AG20443 (cell line): Measurements from ENCODE around the gene CPAMD8.
"Not testable (repeated sequence)": the region's sequence is repeated elsewhere in the genome, so short reads cannot be mapped to it uniquely, and the experiment has no call there.

Source experiments
- DNase-seq: peaks from one replicate; pipeline ENCODE4 v3.0.0; 2012; ENCODE audit warnings: low spot score, mixed read lengths

The CPAMD8 gene

DNA sequence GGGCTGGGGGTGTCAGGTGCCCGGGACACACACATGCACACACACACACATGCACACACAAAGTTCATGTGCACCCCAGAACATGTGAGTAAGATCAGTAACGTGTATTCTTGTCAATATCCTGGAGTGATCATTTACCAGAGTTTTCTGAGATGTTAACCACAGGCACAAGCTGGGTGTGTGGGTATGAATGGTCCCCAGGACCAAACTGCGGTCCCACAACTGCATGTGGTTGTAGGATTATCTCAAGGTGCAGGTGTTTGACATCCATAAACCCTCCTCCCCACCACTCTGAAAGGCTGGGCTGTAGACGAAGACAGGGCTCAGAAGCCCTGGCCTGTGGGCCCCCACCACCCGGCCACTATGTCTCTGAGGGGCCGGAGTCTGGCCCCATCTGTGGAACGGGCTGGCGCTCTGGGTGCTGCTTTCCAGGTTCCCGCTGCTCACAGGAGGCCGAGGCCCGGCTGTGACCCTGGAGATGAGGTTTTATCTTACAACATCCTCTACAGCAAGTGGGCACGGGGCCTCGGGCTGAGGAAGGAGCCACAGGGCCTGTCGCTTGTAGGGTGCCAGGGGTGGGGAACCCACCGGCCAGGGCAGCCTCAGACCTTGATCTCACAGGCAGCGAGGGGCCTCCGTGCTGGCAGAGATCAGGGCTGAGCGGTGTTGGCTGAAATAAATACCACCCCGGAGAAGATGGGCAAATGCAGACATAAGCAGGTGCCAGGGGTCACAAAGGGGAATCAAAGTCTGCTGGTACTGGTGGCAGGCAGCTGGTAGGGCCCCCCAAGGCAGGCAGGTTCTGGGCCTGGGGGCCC lies 133.5 kb downstream of the CPAMD8 start:
- DNase-seq = no peak

DNA sequence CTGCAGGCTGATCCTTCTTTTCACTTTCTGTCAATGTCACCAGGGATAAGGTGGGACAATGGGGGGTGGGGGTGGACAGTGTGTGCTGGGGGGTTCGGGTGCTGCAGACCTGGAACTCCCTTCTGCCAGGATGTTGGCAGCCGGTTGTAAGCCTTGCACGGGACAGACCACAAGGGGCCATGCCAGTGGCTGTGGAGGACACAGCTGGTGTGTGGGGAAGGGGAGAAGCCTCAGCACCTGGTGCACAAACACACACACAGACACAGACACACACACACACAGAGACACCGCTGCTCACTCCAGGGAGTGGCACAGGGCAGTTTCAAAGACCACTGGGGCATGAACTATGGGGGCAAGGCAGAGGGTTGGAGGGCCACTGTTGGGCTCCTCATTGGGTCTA lies 134.2 kb downstream of the CPAMD8 start:
- no peak for DNase-seq

DNA sequence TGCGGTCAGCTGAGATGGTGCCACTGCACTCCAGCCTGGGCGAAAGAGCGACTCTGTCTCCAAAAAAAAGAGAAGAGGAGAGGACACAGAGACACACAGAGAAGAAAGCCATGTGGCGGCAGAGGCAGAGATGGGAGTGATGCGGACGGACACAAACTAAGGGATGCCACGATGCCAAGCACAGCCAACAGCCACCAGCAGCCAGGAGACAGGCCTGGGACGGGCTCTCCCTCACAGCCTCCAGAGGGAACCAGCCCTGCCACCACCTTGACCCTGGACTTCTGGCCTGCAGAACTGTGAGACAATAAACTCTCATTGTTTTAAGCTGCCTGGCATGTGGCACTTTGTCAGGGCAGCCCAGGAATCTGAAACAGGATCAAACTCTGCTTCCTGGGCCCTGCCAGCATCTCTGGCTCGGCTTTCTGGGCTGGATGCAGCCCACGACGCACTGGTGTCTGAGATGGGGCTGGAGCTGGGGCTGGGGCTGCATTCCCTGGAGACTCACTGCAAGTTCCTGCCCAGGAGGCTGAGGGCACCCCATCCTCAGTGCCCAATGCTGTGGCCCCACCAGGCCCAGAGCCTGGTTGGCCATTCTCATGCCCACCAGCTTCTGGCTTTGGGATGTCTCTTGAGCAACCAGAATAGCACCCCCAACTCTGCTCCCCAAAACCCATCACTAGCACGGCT lies 134.8 kb downstream of the CPAMD8 start:
- no peak for DNase-seq

DNA sequence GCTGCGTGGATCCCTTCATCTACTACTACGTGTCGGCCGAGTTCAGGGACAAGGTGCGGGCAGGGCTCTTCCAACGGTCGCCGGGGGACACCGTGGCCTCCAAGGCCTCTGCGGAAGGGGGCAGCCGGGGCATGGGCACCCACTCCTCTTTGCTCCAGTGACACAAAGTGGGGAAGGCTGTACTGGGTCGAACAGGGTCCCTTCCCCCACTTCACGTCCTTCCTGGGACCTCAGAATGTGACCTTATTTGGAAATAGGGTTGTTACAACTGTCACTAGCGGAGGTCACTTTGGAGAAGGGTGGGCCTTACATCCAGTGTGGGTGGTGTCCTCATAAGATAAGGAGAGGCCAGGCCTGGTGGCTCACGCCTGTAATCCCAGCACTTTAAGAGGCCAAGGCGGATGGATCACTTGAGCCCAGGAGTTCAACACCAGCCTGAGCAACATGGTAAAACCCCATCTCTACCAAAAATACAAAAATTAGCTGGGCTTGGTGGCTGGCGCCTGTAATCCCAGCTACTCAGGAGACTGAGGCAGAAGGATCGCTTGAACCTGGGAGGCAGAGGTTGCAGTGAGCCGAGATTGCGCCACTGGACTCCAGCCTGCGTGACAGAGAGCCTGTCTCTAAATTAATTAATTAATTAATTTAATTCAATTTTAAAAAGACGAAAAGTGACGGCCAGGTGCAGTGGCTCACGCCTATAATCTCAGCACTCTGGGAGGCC lies 136.0 kb downstream of the CPAMD8 start:
- no peak for DNase-seq

DNA sequence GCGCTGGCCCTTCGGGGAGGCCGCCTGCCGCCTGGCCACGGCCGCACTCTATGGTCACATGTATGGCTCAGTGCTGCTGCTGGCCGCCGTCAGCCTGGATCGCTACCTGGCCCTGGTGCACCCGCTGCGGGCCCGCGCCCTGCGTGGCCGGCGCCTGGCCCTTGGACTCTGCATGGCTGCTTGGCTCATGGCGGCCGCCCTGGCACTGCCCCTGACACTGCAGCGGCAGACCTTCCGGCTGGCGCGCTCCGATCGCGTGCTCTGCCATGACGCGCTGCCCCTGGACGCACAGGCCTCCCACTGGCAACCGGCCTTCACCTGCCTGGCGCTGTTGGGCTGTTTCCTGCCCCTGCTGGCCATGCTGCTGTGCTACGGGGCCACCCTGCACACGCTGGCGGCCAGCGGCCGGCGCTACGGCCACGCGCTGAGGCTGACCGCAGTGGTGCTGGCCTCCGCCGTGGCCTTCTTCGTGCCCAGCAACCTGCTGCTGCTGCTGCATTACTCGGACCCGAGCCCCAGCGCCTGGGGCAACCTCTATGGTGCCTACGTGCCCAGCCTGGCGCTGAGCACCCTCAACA lies 136.6 kb downstream of the CPAMD8 start:
- no peak for DNase-seq

DNA sequence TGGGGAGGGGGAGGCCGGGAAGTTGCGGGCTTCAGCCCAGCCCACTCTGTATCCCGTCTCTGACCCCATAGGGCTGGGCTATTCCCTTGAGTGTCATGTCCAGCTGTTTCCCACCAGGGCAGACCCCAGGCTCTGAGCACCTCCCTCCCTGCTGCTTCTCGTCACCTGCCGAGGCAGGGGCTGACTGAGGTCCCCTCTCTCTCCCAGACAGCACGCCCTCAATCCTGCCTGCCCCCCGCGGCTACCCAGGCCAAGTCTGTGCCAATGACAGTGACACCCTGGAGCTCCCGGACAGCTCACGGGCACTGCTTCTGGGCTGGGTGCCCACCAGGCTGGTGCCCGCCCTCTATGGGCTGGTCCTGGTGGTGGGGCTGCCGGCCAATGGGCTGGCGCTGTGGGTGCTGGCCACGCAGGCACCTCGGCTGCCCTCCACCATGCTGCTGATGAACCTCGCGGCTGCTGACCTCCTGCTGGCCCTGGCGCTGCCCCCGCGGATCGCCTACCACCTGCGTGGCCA lies 137.2 kb downstream of the CPAMD8 start:
- peak; percentile 24 for DNase-seq

DNA sequence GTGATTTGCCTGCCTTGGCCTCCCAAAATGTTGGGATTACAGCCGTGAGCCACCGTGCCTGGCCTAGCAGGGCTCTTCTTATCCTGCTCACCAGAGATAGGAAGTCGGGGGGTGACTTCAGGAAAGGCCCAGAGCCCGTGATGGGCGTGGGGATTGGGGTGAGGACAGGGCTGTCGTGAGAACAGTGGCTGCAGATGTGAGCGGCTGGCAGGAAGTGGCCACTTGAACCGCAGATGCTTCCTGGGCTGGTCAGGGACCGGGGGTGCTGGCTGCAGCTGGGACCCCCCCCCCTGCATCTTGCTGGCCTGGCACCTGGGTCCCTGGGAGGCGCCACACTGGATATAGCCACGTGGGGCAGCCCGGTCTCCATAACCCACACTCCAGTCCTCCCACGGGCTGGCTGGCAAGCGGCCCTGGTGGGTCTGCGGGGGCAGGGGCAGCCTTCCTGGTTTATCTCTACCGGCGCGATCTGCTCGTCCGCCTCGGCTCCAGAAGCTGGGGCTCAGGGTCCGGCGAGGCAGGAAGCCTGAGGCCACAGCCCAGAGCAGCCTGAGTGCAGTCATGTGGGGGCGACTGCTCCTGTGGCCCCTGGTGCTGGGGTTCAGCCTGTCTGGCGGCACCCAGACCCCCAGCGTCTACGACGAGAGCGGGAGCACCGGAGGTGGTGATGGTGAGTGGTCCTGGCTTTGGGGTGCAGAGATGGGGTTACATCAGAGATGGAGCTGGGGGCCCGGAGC lies 137.8 kb downstream of the CPAMD8 start, which contains the start of gene F2RL3:
Gene F2RL3 (plus strand): TSS at position 371 of the 737 bp plus-strand sequence. CDS start 191 bp downstream, at position 562.
- peak; percentile 56 for DNase-seq

DNA sequence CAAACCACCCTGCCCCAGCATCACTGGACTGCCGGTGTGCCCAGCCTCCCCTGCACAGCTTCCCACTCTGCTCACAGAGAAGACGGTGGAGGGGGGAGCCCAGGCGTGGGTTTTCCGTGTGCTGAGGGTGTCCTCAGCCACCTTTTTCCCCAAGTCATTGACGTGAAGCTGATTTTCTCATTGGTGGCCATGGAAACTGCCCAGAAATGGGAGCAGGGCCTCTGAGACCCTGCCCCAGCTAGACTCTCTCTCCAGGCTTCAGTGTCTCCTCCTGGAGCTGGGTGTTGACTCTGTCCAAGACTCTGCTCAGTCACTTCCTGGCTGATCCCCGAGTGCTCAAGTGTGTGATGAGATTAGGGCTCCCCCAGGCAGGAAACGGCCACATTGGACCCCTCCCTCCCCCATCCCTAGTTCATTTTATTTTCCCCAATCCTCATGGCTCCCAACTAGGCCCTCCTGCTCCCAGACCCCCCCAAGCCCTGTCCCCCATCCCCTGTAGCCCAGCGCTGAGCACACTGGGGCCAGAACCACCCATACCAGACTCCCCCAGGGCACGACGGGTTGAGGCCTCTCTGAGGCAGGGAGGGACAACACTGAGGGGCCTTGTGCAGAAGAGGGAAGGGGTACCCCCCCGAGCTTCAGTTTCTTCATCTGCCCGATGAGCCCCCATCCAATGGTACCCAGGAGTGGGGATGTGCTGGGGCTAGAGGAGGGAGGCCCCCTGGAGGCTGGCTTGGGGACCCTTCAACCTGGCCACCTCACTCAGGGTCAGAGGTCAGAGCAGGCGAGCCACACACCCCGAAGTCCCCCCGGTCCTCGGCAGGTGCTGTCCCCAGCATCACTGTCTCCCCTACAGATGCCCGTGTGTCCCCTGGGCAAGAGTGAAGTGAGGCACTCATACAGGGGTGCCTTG lies 139.0 kb downstream of the CPAMD8 start:
- no peak for DNase-seq

DNA sequence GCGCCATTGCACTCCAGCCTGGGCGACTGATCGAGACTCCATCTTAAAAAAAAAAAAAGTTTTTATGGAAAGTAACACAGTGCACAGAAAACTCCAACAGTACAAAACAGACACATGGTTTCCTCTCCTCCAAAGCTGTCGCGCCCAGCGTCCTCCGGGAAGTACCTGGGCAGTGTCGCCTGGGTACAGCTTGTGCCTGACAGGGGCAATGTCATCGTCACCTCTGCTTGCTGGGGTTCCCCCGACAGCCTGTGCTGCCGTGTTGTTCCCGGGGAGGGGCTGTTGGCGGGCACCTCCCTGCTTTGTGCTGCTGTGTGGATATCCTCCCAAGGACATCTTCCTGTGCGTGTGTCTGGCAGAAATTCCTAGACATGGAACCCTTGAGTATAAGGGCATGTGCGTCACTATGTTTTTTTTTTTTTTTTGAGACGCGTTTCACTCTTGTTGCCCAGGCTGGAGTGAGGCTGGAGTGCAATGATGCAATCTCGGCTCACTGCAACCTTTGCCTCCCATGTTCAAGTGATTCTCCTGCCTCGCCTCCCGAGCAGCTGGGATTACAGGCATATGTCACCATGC lies 140.2 kb downstream of the CPAMD8 start:
- DNase-seq = peak; percentile 68

DNA sequence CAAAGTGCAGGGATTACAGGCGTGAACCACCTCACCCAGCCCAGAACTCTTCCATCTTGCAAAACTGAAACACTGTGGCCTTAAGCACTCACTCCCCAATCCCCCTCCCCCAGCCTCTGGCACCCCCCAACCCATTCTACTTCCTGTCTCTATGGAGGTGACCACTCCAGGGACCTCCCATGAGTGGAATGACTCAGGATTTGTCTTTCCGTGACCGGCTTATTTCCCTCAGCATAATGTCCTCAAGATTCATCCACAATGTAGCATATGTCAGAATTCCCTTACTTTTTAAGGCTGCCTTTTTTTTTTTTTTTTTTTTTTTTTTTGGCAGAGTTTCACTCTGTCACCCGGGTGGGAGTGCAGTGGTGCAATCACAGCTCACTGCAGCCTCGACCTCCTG lies 141.4 kb downstream of the CPAMD8 start:
- DNase-seq = no peak

DNA sequence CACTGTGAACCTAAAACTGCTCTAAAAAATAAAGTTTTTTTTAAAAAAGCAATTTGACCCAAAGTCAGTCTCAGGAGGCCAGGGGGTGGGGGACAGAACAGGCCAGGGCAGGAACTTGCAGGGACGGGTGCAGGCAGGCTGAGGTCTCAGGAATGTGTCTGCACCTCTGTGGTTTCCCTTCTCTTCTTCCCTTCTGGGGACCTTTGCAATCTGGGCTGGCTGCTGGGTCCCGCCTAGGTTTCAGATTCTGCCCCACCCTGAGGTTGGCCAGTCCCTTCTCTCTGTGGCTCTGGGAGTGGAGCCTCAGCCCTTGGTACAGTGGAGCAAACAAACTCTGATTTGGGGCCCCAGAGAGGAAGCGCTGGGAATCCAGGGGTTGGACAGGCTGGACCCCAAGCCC lies 143.1 kb downstream of the CPAMD8 start:
- DNase-seq = no peak

DNA sequence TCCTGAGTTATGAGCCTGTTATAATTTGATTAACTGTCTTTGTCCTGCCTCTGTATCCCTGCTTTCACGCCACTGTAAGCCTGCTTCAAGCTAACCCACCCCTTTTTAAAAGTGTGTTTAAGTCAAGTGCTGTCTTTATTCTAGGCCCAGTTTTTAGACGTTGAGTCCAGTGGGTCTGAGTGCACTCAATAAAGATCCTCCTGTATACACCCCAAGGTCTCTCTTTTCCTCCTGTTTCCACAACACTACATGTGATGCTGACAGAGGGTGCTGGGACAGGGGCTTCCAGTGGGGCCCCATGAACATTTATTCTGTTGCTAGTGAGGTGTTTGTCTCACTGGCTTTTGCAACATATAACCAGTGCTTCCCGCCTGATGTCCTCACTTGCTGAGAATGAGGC lies 144.5 kb downstream of the CPAMD8 start:
- DNase-seq = no peak

DNA sequence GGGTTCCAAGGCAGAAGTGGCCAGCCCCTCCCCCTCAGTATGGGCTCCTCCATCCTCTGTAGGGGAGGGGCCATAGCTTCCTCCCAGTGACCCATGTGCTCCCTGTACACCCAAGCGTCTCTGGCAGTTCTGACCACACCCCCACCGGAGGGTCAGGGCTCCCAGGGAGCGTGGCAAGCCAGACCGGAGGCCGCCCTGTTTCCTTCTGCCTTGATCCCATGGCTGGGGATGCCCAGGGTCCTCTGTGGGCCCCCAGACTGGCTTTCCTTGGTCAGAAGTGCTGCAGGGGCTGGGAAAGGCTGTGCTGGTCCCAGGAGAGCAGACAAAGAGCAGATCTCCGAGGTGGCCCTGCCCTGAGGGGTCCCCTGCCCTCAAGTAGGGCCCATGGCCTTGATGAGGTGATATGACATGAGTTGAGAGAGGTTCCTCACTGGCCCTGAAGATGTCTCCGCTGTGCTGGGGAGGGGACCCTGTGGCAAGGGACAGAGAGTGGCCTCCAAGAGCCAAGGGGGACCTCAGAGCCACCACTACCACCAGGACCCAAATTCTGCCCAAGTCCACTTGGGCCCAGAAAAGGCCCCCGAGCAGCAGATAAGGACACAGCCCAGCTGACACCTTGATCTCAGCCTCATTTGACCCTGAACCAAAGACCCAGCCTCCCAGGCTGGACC lies 145.6 kb downstream of the CPAMD8 start:
- no peak for DNase-seq

DNA sequence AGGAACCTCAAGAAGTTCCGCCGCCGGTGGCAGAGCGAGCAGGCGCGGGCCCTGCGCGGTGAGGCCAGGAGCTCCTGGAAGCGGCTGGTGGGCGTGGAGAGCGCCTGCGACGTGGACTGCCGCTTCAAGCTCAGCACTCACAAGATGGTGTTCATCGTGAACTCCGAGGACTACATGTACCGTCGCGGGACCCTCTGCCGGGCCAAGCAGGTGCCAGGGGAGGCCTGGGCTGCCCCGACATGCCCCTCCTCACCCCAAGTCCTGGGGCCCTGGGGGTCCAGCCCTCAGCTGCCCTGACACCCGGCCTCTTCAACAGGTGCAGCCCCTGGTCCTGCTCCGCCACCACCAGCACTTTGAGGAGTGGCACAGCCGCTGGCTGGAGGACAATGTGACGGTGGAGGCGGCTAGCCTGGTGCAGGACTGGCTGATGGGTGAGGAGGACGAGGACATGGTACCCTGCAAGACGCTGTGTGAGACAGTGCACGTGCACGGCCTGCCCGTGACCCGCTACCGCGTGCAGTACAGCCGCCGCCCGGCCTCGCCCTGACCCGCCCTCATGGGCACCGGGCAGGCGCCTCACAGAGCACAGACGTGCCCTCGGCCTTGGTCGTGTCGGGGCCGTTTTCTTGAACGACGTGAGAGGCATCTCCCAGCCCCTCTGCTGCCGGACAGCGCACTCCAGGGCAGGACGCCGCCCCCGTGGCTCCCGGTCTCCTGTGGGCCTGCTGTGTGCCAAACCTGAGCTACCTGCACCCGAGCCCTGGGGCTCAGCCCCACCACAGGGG lies 148.2 kb downstream of the CPAMD8 start:
- no peak for DNase-seq

DNA sequence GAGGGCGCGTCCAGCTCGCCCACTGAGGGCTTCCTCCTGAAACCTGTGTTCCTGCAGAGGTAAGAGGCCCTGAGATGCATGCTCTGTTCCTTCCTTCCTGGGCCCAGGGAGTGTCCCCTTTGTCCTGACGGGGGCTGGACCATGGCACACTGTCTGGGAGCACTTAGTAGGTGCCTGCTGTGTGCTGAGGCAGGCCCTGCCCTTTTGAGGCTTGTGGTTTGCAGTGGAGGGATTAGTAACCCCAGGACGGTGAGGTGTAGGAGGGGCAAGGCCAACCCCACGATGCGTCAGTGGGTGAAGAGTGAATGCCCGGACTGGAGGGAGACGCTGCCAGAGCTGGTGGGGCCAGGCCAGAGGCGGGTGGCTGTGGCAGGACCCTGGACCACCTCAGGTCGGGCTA lies 149.0 kb downstream of the CPAMD8 start:
- DNase-seq = no peak

DNA sequence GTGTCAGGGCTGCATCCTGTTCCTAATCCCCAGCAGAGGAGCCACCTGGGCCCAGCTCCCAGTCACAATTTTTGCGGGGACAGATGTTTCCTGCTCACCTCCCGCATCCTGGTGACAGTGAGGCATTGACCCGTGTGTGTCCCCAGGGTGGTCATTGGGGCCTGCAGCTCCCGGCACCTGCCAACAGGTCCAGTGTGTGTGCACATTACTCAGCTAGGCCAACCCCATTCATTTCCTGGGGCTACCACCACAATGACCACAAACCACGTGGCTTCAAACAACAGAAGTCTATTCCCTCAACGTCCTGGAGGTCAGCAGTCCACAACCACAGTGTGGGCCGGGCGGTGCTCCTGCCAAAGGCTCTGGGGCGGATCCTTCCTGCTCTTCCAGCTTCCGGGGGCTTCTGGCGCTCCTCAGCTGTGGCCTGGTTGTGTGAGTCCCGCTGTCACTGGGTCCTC lies 149.7 kb downstream of the CPAMD8 start:
- no peak for DNase-seq

DNA sequence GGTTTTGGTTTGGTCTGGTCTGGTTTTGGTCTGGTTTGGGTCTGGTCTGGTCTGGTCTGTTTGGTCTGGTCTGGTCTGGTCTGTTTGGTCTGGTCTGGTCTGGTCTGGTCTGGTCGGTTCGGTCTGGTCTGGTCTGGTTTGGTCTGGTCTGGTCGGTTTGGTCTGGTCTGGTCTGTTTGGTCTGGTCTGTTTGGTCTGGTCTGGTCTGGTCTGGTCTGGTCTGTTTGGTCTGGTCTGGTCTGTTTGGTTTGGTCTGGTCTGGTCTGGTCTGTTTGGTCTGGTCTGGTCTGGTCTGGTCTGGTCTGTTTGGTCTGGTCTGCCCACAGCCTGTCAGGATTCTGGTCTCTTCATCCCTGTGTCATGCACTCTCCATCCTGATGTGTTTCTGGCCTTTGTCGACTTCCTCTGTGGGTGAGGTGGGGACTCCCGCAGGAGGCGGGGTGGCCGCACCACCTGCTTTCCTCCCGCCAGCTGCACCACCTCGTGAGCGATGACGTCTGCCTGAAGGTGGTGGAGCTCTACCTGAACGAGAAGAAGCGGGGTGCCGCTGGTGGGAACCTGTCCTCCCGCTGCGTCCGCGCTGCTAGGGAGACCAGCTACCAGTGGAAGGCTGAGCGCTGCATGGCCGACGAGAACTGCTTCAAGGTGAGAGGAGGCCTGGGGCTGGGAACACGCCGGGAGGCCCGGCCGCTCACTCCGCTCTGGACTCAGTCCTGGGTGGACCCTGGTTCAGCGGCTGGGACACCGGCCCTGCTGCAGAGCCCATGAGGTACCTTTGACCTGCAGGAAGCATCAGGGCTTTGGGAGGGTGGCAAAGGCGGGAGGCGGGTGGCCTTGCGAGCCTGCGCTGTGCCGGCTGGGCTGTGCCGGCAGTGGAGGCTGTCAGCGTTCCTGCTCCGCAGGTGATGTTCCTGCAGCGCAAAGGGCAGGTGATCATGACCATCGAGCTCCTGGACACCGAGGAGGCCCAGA lies 150.7 kb downstream of the CPAMD8 start:
- no peak for DNase-seq

DNA sequence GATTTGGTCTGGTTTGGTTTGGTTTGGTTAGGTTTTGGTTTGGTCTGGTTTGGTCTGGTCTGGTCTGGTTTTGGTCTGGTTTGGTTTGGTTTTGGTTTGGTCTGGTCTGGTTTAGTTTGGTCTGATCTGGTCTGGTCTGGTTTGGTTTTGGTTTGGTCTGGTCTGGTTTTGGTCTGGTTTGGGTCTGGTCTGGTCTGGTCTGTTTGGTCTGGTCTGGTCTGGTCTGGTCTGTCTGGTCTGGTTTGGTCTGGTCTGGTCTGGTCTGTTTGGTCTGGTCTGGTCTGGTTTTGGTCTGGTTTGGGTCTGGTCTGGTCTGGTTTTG lies 151.7 kb downstream of the CPAMD8 start:
- DNase-seq = not testable (repeated sequence)
